Stimulated activated CD4-positive, alpha-beta T cell treated with anti-CD3 and anti-CD28 coated beads, TNF-alpha, amount 100 ng/mL, for 24 hours (primary cell): ENCODE measurements around the gene PRR5L.
"Not testable (repeated sequence)": the region's sequence is repeated elsewhere in the genome, so short reads cannot be mapped to it uniquely, and the experiment has no call there.

ENCODE experiments used
- DNase-seq, 3 experiments: peaks; one replicate each; pipeline ENCODE4 v3.0.0-alpha.2; 2020; ENCODE audit warnings: low read depth in 3 of 3

Gene PRR5L

DNA sequence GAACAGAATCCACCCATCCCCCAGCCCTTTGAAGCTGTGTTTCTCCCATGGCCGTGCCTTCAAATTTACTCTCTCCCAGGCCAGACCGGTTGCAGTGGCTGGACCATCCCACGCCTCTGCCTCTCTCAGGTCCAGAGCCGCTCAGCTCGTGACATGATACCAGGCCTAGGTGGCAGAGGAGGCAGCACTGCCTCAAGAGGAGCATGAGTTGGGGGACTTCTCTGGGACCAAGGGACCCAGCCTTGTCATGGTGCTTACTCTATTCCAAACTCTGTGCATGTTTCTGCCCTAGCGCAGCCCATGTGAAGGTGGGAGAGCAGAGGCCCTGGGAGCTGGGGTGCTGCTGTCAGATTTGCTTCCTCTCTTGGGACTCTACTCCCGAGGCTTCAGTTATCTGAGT lies 163.0 kb downstream of the PRR5L start:
- DNase-seq, result no peak

DNA sequence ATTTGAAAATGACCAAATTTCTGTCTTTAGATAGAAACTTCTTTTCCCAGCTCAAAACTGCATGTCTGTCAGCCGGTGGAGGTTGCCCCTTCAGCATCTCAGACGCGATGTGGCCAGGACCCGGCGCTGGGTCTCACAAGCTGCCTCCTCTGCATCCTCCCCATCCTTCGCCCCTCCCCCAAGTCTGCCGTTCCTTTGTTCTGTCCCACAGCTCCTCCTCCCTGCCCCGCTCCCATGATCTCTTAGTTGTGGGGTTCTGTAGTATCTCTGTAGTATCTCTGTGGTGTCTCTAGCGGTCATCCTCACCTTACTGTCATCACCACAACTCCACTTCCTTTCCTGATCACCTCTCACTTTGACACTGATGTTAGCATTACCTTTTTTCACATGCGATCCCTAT lies 164.1 kb downstream of the PRR5L start:
- no peak for DNase-seq

DNA sequence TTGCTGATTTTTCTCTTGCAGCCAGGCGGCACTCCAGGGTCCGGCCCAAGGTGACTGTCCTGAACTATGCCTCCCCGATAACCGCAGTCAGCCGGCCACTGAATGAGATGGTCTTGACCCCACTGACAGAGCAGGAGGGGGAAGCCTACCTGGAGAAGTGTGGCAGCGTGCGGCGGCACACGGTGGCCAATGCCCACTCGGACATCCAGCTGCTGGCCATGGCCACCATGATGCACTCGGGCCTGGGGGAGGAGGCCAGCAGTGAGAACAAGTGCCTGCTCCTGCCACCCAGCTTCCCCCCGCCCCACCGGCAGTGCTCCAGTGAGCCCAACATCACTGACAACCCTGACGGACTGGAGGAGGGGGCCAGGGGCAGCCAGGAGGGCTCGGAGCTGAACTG lies 166.2 kb downstream of the PRR5L start:
- no peak for DNase-seq

DNA sequence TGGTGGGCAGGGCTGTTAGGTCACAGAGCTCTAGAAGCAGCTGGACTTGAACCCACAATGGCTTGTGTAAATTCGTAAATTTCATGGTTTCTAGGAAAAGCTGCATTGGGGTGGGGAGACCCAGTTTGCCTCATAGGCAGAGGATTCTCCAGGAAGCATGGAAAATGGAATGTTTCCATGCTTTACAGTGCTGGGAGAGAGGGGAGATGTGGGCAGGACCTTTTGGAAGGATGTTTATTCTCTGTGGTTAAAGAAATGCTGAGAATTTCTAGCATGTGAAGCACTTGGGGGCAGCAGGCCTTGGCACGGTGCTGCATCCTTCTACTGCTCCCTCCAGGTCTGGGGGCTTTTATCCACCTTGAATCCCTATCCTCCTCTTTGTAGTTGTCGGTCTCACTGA lies 167.7 kb downstream of the PRR5L start:
- DNase-seq, result no peak

DNA sequence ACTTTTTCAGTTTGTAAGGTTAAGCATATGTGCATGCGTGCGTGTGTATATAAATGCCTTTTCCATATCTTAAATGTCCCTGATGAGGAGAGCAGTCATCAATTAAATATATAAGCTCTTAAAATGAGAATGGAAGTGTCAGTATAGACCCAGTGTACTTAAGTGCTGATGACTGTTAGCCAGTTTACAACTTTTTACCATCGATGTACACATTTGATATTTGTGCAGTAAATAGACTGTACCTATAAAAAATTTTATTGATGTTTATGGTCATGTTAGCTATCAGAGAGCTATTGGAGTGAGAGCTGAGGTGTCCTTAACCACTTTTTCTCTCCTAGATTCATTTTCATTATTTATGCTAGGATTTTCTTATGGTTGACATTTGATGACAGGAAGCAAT lies 168.6 kb downstream of the PRR5L start:
- no peak for DNase-seq

DNA sequence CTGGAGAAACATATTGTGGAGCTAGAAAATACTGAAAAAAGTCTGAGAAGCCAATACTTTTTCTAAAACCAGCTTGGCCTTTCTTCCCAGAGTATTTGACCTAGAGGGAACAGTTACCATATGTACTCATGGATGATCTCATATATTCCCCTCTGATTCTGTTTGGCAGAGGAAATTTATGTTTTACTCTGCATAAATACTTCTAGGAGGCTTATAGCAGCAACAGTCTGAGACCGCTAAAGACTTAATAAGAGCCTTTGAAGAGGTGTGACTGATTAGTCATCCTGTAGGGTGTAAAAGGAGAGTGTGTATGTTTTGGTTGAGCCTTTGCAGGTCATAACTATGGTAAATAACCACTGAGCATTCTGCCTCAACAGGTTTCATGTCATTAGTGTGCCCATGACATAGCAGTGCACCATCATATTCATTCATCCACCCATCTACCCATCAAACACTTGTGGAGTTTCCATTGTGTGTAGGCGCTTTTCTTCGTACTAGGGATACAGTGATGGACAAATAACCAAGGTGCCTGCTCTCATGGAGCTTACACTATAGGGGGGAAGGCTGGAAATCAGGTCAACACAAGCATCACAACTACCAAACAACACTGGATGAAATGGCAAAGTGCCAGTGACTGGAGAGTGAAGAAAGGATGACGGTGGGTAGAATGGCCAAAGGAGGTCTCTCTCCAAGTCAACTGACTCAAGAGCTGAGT lies 169.5 kb downstream of the PRR5L start:
- no peak for DNase-seq

DNA sequence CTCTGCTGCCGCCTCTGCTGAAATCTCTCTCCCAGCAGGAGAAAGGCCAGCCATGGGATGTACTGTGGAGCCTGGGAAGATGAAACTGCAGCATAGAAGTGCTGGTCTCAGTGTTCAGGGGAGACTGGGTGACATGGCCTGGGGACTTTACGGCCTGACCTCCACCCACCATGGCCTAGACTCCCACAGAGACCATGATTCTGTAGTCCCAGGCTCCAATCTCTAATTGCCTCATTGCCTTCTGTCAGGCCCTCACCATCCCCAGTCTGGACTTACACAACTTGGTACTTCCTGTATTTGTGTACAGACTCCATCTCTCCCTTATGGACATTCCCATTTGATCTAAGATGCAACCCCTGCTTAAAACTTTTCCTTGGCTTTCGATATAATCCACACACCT lies 170.9 kb downstream of the PRR5L start:
- no peak for DNase-seq

DNA sequence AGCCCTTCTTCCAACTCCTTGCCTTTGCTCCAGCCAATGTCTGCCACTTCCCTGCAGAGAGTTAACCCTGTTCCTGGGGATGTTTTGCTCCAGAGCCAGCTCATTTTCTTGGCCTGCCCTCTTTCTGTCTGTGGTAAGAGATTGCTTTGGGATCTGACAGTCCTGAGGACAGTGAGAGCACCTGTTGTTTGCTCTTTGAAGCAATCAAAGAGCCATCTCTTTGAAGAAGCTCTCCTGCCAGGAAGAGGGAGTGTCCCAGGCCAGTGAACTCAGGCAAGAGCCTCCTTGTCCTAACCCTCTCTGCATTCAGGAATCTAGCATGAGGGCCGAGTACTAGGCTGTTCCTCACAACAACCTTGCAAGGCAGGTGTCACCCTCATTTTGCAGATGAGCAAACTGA lies 171.8 kb downstream of the PRR5L start:
- no peak for DNase-seq

DNA sequence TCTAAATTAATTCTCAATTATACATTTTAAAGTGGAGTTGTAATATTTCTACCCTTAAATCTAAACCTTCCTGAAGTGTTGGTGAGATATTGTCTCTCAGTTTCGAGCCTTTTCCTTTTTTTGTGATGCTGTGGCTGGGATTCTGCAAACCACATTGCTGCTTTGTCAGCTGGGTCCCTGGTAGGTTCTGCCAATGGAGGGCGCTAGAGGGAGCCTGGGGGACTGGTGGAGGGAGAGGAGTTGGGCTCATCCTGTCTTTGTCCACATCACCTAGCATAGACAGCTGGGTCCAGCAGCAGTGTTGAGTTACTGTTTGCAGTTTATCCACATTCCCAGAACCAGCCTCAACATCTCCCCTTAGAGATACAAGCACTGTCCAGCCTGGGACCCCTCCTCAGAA lies 173.0 kb downstream of the PRR5L start:
- DNase-seq, result no peak

DNA sequence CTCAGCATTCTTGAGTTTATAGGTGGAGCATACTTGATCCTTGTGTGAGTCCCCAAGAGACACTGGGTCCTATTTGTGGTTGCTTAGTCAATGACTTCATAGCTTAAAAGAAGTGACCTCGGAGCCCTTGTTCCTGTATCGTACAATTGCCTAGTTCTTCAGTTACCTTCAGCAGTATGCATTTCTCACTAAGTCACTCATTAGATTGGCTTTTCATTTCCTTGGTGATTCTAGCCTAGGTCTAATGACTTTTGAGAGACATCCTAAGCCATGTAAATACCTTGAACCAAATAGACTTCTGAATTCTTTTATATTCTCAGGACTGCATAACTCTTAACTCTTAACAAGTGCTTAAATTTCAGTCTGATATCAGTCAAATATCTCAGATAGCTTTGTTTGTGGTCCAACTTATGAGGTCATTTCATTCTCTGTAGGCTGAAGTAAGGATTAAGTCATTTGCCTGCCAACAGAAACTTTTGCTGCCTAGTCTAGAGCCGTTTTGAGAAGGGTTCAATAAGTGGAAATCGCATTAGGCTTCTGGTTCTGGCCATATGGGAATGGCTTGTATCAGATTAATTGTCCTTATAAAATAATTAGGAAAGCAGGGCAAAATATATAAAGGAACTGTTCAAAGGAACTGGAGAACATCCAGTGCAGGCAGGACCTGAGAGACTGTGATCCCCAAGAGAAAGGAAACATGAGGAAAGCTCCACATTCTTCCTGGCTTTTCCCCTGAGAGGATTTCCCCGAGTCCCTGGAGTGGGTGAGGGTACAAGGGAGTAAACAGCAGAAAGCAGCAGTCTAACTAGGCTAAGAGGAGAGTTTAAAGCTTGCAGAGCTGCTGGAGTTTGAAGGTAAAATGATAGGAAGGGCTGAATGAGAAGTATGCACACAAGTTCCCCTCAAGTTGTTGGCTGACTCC lies 174.1 kb downstream of the PRR5L start:
- no peak for DNase-seq

DNA sequence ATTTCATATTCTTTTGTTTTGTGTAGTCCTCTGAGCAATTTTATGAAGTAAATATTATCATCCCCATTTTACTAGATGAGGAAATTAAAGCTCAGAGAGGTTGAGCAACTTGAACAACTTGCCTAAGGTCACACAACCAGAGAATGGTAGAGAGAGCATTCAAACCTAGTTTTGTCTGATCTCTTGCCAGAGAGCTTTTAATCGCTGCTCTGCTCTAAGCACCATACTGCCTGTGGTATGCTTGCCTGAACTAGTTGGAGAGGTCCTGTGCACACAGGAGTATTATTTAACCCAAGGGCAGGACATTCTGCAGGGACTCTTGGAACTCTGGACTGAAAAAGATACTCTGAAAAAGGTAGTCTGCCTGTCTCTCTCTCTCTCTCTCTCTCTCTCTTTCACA lies 175.5 kb downstream of the PRR5L start:
- no peak for DNase-seq

DNA sequence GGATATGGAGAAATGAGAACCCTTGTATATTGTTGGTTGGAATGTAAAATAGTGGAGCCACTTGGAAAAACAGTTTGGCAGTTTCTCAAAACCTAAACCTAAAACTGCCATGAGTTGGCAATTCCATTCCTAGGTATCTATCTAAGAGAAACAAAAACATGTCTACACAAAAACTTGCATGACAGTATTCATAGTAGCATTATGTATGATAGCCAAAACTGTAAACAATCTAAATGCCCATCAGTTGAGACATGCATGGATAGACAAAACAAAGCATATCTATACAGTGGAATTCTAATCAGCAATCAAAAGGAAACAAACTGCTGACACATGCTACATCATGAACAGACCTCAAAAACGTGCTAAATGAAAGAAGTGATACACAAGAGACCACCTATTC lies 179.1 kb downstream of the PRR5L start:
- no peak for DNase-seq

DNA sequence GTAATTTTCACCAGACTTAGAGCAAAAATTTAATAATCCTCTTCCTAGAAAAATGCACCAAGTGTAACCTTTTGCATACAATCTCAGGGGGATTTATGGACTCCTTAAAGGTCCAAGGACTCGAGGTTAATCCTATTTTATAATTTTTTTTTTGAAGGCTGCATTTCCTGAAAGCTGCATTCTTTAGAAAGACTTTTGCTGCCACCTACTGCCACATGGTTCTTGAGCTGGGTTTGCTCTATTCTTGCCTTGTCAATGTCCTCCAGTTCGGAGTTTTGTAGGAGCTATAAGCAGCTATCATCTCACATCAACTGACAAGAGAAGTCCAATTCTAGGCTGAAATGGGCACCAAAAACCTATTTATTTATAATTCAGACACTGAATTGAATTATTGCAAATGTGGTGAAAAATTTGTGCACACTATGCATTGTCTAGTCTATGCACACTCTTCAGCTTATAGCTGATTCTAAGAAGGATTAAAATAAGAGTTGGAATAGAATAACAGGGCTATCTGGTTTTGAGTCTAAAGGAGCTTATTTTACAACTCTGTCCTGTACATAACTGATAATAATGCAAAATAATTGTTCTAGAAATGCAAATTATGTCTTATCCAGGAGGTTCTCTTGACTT lies 182.7 kb downstream of the PRR5L start:
- no peak for DNase-seq

DNA sequence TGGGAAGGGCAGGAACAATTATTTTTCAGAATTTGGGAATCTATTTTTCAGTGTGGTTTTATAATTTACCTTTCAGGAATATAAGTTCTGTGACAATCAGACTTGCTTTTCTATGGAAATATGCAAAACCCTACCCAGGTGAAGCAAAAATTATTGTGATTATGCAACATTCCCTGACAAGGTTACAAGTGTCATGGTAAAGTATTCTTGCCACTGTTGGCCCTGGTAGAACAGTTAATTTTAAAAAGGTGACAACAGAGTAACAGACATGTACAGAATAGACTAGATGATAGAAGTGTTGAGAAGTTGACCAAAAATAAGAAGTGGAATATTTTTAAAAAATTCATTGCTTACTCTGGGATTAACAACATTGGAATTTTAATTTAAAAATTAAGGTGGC lies 184.7 kb downstream of the PRR5L start:
- DNase-seq, result no peak

DNA sequence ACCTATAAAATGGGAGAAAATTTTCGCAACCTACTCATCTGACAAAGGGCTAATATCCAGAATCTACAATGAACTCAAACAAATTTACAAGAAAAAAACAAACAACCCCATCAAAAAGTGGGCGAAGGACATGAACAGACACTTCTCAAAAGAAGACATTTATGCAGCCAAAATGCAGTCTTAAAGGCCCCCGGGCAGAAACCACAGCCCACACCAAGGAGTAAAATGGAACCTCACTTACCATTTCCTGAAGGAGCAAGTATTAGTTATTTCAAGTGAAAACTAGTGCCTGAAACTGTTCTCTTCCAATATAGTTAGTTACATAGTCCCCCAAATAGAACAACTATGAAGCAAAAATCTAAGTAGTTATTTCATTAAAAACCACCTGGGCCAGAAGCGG lies 187.0 kb downstream of the PRR5L start:
- not testable (repeated sequence) for DNase-seq

DNA sequence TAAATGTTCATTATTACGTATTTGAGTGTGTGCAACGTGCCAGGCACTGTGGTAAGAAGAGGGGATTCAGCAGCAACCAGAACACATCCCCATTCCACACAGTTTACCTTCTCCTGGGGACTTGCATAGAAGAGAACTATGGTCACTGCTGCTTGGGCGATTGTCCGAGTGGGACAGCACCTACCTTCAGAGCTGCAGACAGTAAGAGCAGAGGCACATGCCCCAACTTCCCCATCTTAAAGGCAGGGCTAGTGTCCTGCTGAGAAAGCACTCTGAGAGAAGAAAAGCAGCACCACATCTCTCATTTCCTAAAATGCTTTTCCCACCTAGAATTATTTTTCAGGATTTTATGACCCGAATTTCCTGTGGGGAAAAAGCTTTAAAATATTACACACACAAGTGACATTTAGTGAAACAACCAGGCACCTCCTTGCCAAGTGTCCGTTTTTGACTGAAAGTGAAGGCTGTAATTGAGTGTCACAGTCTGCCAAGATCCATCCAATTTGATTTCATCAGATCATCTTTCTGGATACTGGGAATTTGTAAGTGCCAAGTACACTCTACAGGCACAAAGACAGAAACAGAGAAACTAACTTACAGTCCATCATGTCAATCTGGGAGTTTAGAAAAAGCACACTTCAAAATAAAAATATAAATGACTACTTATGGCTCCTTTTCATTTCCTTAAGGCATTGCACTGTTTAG lies 189.4 kb downstream of the PRR5L start:
- DNase-seq, result no peak

DNA sequence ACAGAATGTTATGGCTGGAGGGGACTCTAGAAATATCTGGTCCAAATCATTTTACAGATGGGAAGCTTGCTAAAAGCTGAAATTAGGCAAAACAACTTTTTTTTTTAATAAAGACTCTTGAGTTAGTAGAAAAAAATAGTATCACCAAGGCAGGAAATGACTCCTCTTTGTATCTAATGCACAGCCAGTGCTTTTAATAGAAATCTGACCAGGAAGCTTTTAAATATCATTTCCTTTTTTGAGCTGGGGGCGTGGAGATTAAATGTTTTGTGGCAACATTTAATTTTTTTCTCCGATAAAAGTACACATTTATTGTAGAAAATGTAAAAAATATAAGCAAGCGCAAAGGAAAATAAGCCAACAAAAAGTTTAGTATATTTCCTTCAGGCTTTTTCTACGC lies 191.5 kb downstream of the PRR5L start:
- no peak for DNase-seq

DNA sequence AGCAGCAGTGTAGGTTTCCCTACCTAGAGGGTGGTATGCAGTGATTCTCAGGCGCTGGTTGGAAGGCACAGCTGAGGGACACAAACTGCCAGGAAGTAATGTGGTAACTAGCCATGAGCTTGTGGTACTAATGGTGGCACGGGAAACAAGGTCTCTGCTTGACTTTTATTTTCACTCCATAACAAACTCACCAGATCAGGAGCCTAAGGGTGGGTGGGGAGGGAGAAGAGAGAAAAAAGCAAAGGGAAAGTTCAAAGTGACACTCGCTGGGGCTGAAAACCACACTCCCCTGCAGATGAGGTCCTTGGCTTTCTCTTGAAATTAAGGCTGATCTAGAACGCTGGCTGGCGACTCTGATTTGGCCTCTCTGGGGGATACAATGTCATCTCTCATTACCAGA lies 192.0 kb downstream of the PRR5L start:
- no peak for DNase-seq

DNA sequence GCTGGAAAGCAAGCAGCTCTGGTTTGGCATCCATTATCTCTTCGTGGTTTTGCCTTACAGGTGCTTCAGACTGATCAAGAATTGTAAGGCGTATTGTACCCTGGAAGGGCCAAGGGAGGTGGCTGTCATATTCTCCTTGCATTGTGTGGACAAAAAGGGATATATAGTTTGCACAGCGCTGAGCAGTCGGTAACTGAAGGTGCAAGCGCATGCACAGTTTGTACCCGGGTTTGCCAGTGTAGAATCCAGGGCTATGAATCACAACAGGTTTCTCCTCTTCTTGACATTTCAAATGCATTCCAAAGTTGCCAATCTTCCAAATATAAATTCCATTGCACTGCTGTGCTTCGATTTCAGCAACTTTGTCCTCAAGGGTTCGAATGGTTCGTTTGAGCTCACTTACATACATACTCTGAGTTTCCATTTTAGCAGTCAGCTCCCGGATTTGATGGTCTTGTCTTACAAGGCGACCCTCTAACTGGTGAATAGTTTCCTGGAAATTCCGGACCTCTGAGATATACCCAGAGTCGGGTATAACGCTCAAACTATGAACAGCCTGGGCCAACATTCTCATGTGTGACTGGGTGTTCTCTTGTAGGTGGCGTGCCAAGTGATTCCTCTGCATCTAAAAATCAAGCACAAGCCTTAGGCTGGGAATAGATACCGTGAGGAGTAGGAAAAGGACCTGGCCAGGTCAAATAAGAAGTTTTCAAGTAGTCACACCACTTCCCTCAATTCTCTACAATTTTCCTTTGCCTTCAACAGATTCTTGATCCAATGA lies 194.1 kb downstream of the PRR5L start:
- DNase-seq, result no peak

DNA sequence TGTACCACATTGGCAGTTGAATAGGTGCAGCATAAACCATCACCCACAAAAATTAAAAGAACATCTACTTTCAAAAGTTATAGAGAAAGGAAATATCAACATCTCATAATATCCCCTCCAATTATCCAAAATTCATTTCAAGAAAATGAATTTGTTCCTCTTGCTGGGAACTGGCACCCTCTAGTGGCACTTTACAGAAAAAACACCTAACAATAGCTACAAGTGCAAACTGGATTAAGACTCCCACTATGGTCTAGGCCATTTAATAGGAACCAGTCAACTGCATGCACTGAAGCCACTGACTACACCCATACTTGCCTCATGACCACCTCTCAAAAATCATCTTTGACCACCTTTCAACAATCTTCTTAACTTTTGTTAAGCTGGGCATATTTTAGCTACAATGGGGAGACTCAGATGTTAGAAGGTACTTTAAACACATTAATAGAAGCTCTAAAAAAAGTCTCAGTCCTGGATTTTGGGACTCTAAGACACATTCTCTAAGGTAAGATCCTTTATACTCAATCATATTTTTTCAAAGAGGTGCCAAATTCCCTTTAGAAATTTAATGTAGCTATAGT lies 196.7 kb downstream of the PRR5L start:
- DNase-seq, result no peak

DNA sequence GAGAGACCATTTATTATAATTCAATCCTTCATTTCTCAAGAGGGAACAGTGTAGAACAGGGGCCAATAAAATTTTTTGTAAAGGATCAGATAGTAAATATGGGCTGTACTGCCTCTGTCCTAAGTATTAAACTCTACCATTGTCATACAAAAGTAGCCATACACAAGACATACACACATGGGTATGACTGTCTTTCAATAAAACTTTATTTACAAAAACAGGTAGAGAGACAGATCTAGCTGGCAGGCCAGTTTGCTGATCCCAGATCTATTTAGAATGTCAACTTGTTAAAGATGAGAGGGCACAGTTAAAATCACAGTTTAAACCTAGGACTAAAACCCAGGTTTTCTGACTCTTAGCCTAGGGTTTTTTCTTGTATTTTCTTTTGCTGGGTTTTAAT lies 197.2 kb downstream of the PRR5L start:
- no peak for DNase-seq
